ENCODE results near the gene ATAT1. TPM values are rescaled to one million over a fixed set of nuclear protein-coding genes. Genes with fewer than 3 reads are reported as not detected.

Gene ATAT1
- total and polyA plus RNA-seq, 9 of the 15 experiments (the other 6 are each of a cell fraction or from before 2014, with no cell fraction given) = 0.65 to 5.8 (median 1.6) TPM

DNA sequence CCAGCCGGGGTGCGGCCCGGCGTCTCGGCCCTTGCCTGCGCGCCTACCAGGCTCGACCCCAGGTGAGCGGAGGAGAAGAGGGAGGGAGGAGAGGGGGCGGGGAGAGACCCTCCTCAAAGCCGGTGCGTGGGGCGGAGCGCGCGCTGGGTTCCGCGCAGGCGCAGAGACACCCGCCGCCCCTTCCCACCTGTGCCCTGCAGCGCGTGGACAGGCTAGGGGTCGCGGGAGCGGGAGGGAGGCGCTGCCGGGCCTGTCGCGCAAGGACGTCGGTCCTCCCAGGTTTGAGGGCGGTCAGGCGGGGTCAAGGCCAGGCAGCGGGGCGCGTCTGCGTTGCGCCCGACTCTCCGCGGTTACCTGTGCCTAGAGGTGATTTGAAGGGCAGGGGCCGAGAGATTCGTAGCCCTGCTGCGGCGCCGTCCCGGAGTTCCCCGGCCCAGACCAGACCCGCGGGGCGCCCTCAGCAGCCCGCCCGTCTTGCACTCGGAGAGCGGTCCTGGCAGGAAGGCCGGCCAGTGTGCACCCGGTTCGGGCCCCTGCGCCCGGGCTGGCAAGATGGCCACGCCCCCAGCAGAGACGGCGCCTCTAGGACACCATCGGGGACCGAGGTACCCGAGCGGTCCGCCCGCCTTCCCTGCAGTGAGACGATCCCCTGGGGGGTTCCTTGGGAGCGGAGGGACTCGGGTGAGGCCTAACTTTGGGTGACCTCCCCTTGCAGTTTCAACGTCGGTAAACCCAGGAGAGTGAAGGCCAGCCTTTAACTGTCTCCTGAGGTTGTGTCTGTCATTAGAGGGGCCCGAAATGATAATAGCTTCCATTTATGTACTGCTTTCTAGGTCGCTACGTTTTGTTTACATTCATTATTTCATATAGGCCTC lies 20.8 kb downstream of the ATAT1 start (continued):
- TF ChIP-seq GTF2A2 (tag; IDR thresholded peaks at IDR 0.05) (peak; percentile 67; the same call in 1 of the 2 replicates), PCBP1 (IDR thresholded peaks at IDR 0.05; ENCODE audit: low read depth, low read length, poor library complexity, severe bottlenecking) (peak; percentile 94), ASH1L (IDR thresholded peaks at IDR 0.05; ENCODE audit: borderline replicate concordance, low read depth, partially characterized antibody) (no peak), SP2 (IDR thresholded peaks at IDR 0.05; ENCODE audit: extremely low read depth, low read depth, low read length, poor library complexity, severe bottlenecking) (peak; percentile 31), ESRRA (IDR thresholded peaks at IDR 0.05; ENCODE audit: borderline replicate concordance, low read depth) (peak; percentile 99), ILK (tag; IDR thresholded peaks at IDR 0.05; ENCODE audit: borderline replicate concordance, low read depth) (no peak), ZNF79 (CRISPR knock-in tag; IDR thresholded peaks at IDR 0.05; ENCODE audit: low read depth) (no peak), MCM7 (IDR thresholded peaks at IDR 0.05) (no peak), CHD1 (IDR thresholded peaks at IDR 0.05; ENCODE audit: low read length) (peak; percentile 69), CBX3 (IDR thresholded peaks at IDR 0.05; ENCODE audit: borderline replicate concordance in 1 of 2, low read length in 2 of 2) (0 out of 3 replicates have a peak, but pooled peaks of 1 of the 2 experiments have one; percentile 9), KLF13 (tag; IDR thresholded peaks at IDR 0.05; ENCODE audit: borderline replicate concordance, low read depth) (peak; percentile 43; the same call in 1 of the 2 replicates)
- TF ChIP-seq, protein P1, sequence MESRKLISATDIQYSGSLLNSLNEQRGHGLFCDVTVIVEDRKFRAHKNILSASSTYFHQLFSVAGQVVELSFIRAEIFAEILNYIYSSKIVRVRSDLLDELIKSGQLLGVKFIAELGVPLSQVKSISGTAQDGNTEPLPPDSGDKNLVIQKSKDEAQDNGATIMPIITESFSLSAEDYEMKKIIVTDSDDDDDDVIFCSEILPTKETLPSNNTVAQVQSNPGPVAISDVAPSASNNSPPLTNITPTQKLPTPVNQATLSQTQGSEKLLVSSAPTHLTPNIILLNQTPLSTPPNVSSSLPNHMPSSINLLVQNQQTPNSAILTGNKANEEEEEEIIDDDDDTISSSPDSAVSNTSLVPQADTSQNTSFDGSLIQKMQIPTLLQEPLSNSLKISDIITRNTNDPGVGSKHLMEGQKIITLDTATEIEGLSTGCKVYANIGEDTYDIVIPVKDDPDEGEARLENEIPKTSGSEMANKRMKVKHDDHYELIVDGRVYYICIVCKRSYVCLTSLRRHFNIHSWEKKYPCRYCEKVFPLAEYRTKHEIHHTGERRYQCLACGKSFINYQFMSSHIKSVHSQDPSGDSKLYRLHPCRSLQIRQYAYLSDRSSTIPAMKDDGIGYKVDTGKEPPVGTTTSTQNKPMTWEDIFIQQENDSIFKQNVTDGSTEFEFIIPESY (CRISPR knock-in tag; IDR thresholded peaks at IDR 0.05) = no peak
- TF ChIP-seq, protein P2, sequence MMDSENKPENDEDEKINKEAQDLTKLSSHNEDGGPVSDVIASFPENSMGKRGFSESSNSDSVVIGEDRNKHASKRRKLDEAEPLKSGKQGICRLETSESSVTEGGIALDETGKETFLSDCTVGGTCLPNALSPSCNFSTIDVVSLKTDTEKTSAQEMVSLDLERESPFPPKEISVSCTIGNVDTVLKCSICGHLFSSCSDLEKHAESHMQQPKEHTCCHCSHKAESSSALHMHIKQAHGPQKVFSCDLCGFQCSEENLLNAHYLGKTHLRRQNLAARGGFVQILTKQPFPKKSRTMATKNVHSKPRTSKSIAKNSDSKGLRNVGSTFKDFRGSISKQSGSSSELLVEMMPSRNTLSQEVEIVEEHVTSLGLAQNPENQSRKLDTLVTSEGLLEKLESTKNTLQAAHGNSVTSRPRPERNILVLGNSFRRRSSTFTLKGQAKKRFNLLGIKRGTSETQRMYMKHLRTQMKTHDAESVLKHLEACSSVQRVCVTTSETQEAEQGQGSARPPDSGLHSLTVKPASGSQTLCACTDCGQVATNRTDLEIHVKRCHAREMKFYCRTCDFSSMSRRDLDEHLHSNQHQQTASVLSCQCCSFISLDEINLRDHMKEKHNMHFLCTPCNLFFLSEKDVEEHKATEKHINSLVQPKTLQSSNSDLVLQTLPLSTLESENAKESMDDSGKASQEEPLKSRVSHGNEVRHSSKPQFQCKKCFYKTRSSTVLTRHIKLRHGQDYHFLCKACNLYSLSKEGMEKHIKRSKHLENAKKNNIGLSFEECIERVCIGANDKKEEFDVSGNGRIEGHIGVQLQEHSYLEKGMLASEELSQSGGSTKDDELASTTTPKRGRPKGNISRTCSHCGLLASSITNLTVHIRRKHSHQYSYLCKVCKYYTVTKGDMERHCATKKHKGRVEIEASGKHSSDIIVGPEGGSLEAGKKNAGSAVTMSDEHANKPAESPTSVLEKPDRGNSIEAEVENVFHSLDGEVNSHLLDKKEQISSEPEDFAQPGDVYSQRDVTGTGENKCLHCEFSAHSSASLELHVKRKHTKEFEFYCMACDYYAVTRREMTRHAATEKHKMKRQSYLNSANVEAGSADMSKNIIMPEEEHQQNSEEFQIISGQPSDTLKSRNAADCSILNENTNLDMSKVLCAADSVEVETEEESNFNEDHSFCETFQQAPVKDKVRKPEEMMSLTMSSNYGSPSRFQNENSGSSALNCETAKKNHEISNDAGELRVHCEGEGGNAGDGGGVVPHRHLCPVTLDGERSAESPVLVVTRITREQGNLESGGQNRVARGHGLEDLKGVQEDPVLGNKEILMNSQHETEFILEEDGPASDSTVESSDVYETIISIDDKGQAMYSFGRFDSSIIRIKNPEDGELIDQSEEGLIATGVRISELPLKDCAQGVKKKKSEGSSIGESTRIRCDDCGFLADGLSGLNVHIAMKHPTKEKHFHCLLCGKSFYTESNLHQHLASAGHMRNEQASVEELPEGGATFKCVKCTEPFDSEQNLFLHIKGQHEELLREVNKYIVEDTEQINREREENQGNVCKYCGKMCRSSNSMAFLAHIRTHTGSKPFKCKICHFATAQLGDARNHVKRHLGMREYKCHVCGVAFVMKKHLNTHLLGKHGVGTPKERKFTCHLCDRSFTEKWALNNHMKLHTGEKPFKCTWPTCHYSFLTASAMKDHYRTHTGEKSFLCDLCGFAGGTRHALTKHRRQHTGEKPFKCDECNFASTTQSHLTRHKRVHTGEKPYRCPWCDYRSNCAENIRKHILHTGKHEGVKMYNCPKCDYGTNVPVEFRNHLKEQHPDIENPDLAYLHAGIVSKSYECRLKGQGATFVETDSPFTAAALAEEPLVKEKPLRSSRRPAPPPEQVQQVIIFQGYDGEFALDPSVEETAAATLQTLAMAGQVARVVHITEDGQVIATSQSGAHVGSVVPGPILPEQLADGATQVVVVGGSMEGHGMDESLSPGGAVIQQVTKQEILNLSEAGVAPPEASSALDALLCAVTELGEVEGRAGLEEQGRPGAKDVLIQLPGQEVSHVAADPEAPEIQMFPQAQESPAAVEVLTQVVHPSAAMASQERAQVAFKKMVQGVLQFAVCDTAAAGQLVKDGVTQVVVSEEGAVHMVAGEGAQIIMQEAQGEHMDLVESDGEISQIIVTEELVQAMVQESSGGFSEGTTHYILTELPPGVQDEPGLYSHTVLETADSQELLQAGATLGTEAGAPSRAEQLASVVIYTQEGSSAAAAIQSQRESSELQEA (IDR thresholded peaks at IDR 0.05; ENCODE audit: low read depth) = peak; percentile 69

All from K562 (cell line).